ENCODE measurements around the gene SIRT4. TPM values are rescaled to one million over a fixed set of nuclear protein-coding genes. Genes with fewer than 3 reads are reported as not detected.

Gene SIRT4
- total and polyA plus RNA-seq, 10 of the 15 experiments (the other 5 are each of a cell fraction or from before 2014, with no cell fraction given), result 0.19 to 0.98 (median 0.44) TPM

GRCh38 chr12:120292661-120293531 is 9.2 kb upstream of the SIRT4 start, which contains the start of gene RNU4-1 (continued):
- TF ChIP-seq HSF1 (IDR thresholded peaks at IDR 0.05; ENCODE audit: low read depth, low read length) (no peak; the same call in 1 of the 2 replicates), MTA3 (IDR thresholded peaks at IDR 0.05; ENCODE audit: borderline replicate concordance, low read length) (peak; percentile 100), ZSCAN29 (IDR thresholded peaks at IDR 0.05) (peak; percentile 76; the same call in 1 of the 2 replicates), NKRF (conservative IDR thresholded peaks at IDR 0.05) (peak; percentile 39; the same call in 1 of the 2 replicates), SKIL (IDR thresholded peaks at IDR 0.05; ENCODE audit: low read depth, poor library complexity, severe bottlenecking) (peak; percentile 75), TBL1XR1 (IDR thresholded peaks at IDR 0.05; ENCODE audit: low read depth, low read length) (peak; percentile 58), YY1 (IDR thresholded peaks at IDR 0.05; ENCODE audit: low read depth, low read length) (peak; percentile 86), BCL3 (IDR thresholded peaks at IDR 0.05; ENCODE audit: borderline replicate concordance, insufficient read depth, low read depth, low read length, poor library complexity, severe bottlenecking) (peak; percentile 96), RCOR1 (conservative IDR thresholded peaks at IDR 0.05; ENCODE audit: low read depth, low read length) (no peak), SREBF2 (IDR thresholded peaks at IDR 0.05; ENCODE audit: low read length) (no peak), MXI1 (IDR thresholded peaks at IDR 0.05; ENCODE audit: low read depth, low read length) (no peak), PKNOX1 (IDR thresholded peaks at IDR 0.05) (peak; percentile 45), SIN3A (IDR thresholded peaks at IDR 0.05; ENCODE audit: low read depth, low read length) (no peak), ZNF384 (IDR thresholded peaks at IDR 0.05; ENCODE audit: borderline replicate concordance, low read depth, low read length) (no peak), ZNF207 (IDR thresholded peaks at IDR 0.05; ENCODE audit: borderline replicate concordance) (peak; percentile 56), USF1 (IDR thresholded peaks at IDR 0.05; ENCODE audit: borderline replicate concordance, extremely low read length, insufficient read depth, low read depth, low read length) (no peak), IRF5 (IDR thresholded peaks at IDR 0.05; ENCODE audit: borderline replicate concordance) (no peak)

Measured in GM12878 (cell line).